ENCODE measurements around the gene BCL2L15.

Gene BCL2L15

GRCh38 chr1:113846391-113847035, 40.9 kb downstream of the BCL2L15 start:
- no peak for FAIRE-seq
- DNase-seq (ENCODE audit: insufficient read length): no peak
- TF ChIP-seq TAF1 (IDR thresholded peaks at IDR 0.05; ENCODE audit: borderline replicate concordance, low read depth, low read length): no peak
- TF ChIP-seq POLR2AphosphoS5 (IDR thresholded peaks at IDR 0.05; ENCODE audit: low read depth, low read length): no peak
- TF ChIP-seq POLR2A (IDR thresholded peaks at IDR 0.05; ENCODE audit: low read depth, low read length): no peak

- DNase-seq (ENCODE audit: insufficient read length) (no peak), FAIRE-seq (no peak)
- TF ChIP-seq TAF1 (IDR thresholded peaks at IDR 0.05; ENCODE audit: borderline replicate concordance, low read depth, low read length): no peak
- no peak for TF ChIP-seq POLR2AphosphoS5 (IDR thresholded peaks at IDR 0.05; ENCODE audit: low read depth, low read length)
- no peak for TF ChIP-seq POLR2A (IDR thresholded peaks at IDR 0.05; ENCODE audit: low read depth, low read length)
These were observed 50.8 kb downstream of the BCL2L15 start for GRCh38 chr1:113836534-113836933.

- no peak for TF ChIP-seq TAF1 (IDR thresholded peaks at IDR 0.05; ENCODE audit: borderline replicate concordance, low read depth, low read length)
- TF ChIP-seq POLR2AphosphoS5 (IDR thresholded peaks at IDR 0.05; ENCODE audit: low read depth, low read length): no peak
- TF ChIP-seq POLR2A (IDR thresholded peaks at IDR 0.05; ENCODE audit: low read depth, low read length): no peak
- FAIRE-seq (no peak), DNase-seq (ENCODE audit: insufficient read length) (no peak)
These were observed 51.6 kb downstream of the BCL2L15 start for GRCh38 chr1:113835686-113836290.

- FAIRE-seq: no peak
- DNase-seq (ENCODE audit: insufficient read length): no peak
- TF ChIP-seq TAF1 (IDR thresholded peaks at IDR 0.05; ENCODE audit: borderline replicate concordance, low read depth, low read length): no peak
- no peak for TF ChIP-seq POLR2AphosphoS5 (IDR thresholded peaks at IDR 0.05; ENCODE audit: low read depth, low read length)
- TF ChIP-seq POLR2A (IDR thresholded peaks at IDR 0.05; ENCODE audit: low read depth, low read length): no peak
These were observed 52.7 kb downstream of the BCL2L15 start for GRCh38 chr1:113834716-113835115.
